HG03378 (cell line): ENCODE data around the gene ZNF407.

Source experiments
- ATAC-seq: cut with Tn5 transposase; IDR thresholded peaks from one replicate; pipeline ENCODE4 v1.9.1; 2021; ENCODE audit warnings: mild to moderate bottlenecking, moderate library complexity; ENCODE audit not compliant: unreplicated experiment

The ZNF407 gene

GRCh38 chr18:74579496-74580065, 18.1 kb upstream of the ZNF407 start:
- no peak for ATAC-seq

- ATAC-seq: no peak
Observed at GRCh38 chr18:74582642-74583041, 15.0 kb upstream of the ZNF407 start.

- ATAC-seq: no peak
Observed at GRCh38 chr18:74587441-74587840, 10.2 kb upstream of the ZNF407 start.

GRCh38 chr18:74589021-74589420, 8.6 kb upstream of the ZNF407 start:
- ATAC-seq: no peak

- no peak for ATAC-seq
Observed at GRCh38 chr18:74589811-74590210, 7.9 kb upstream of the ZNF407 start.

- no peak for ATAC-seq
Observed at GRCh38 chr18:74590671-74591070, 7.0 kb upstream of the ZNF407 start.

GRCh38 chr18:74595431-74595830, 2.2 kb upstream of the ZNF407 start:
- ATAC-seq: peak; percentile 27

GRCh38 chr18:74597034-74597661, 522 bp upstream of the ZNF407 start:
- peak; percentile 44 for ATAC-seq

- peak; percentile 53 for ATAC-seq
Observed at GRCh38 chr18:74598350-74599001, 806 bp downstream of the ZNF407 start.

- no peak for ATAC-seq
Observed at GRCh38 chr18:74604361-74604760, 6.7 kb downstream of the ZNF407 start.

- no peak for ATAC-seq
Observed at GRCh38 chr18:74604774-74605173, 7.1 kb downstream of the ZNF407 start.

- no peak for ATAC-seq
Observed at GRCh38 chr18:74608681-74609080, 11.0 kb downstream of the ZNF407 start.

GRCh38 chr18:74609535-74609934, 11.9 kb downstream of the ZNF407 start:
- ATAC-seq: no peak

- ATAC-seq: no peak
Observed at GRCh38 chr18:74610051-74610615, 12.5 kb downstream of the ZNF407 start.

- ATAC-seq: no peak
Observed at GRCh38 chr18:74610860-74611259, 13.2 kb downstream of the ZNF407 start.

GRCh38 chr18:74611765-74612164, 14.1 kb downstream of the ZNF407 start:
- ATAC-seq: no peak

GRCh38 chr18:74613381-74613780, 15.7 kb downstream of the ZNF407 start:
- ATAC-seq: peak; percentile 46

- ATAC-seq: no peak
Observed at GRCh38 chr18:74616494-74616893, 18.8 kb downstream of the ZNF407 start.

GRCh38 chr18:74617486-74617885, 19.8 kb downstream of the ZNF407 start:
- no peak for ATAC-seq

GRCh38 chr18:74622072-74622471, 24.4 kb downstream of the ZNF407 start:
- no peak for ATAC-seq

GRCh38 chr18:74623047-74623816, 25.6 kb downstream of the ZNF407 start:
- ATAC-seq: no peak
